ENCODE data around the gene CLCN5.
"Not testable (repeated sequence)": the region's sequence is repeated elsewhere in the genome, so short reads cannot be mapped to it uniquely, and the experiment has no call there.

Gene CLCN5

GRCh38 chrX:49995107-49995731 lies 72.8 kb downstream of the CLCN5 start:
- FAIRE-seq (no peak), DNase-seq (ENCODE audit: insufficient read length, low spot score) (peak; percentile 3)
- no peak for TF ChIP-seq POLR2A (IDR thresholded peaks at IDR 0.05; ENCODE audit: low read depth, low read length)

GRCh38 chrX:49995795-49996455 lies 73.5 kb downstream of the CLCN5 start:
- no peak for TF ChIP-seq POLR2A (IDR thresholded peaks at IDR 0.05; ENCODE audit: low read depth, low read length)
- DNase-seq (ENCODE audit: insufficient read length, low spot score), result no peak
- FAIRE-seq, result no peak

- TF ChIP-seq POLR2A (IDR thresholded peaks at IDR 0.05; ENCODE audit: low read depth, low read length), result no peak
- no peak for DNase-seq (ENCODE audit: insufficient read length, low spot score)
Observed at GRCh38 chrX:49996474-49996873, 74.1 kb downstream of the CLCN5 start.

GRCh38 chrX:49999087-49999486 lies 76.7 kb downstream of the CLCN5 start:
- no peak for DNase-seq (ENCODE audit: insufficient read length, low spot score)
- FAIRE-seq, result no peak
- no peak for TF ChIP-seq POLR2A (IDR thresholded peaks at IDR 0.05; ENCODE audit: low read depth, low read length)

More at GRCh38 chrX:49996474-49996873, 74.1 kb downstream of the CLCN5 start:
- no peak for FAIRE-seq

GRCh38 chrX:50000937-50001542 lies 78.6 kb downstream of the CLCN5 start:
- FAIRE-seq (no peak), DNase-seq (ENCODE audit: insufficient read length, low spot score) (no peak)
- TF ChIP-seq POLR2A (IDR thresholded peaks at IDR 0.05; ENCODE audit: low read depth, low read length), result no peak

GRCh38 chrX:50002067-50002714 lies 79.8 kb downstream of the CLCN5 start:
- no peak for TF ChIP-seq POLR2A (IDR thresholded peaks at IDR 0.05; ENCODE audit: low read depth, low read length)
- FAIRE-seq, result no peak
- DNase-seq (ENCODE audit: insufficient read length, low spot score), result no peak

GRCh38 chrX:50003467-50003866 lies 81.1 kb downstream of the CLCN5 start:
- no peak for FAIRE-seq
- DNase-seq (ENCODE audit: insufficient read length, low spot score), result no peak
- no peak for TF ChIP-seq POLR2A (IDR thresholded peaks at IDR 0.05; ENCODE audit: low read depth, low read length)

GRCh38 chrX:50003927-50004326 lies 81.5 kb downstream of the CLCN5 start:
- no peak for DNase-seq (ENCODE audit: insufficient read length, low spot score)
- FAIRE-seq, result no peak
- TF ChIP-seq POLR2A (IDR thresholded peaks at IDR 0.05; ENCODE audit: low read depth, low read length), result no peak

GRCh38 chrX:50025591-50025990 lies 103.2 kb downstream of the CLCN5 start:
- DNase-seq (ENCODE audit: insufficient read length, low spot score); FAIRE-seq: not testable (repeated sequence)

GRCh38 chrX:50035126-50035525 lies 112.7 kb downstream of the CLCN5 start:
- DNase-seq (ENCODE audit: insufficient read length, low spot score), result no peak
- no peak for FAIRE-seq
- TF ChIP-seq POLR2A (IDR thresholded peaks at IDR 0.05; ENCODE audit: low read depth, low read length), result no peak

GRCh38 chrX:50036426-50036825 lies 114.0 kb downstream of the CLCN5 start:
- FAIRE-seq, result no peak
- no peak for TF ChIP-seq POLR2A (IDR thresholded peaks at IDR 0.05; ENCODE audit: low read depth, low read length)

GRCh38 chrX:50045823-50046222 lies 123.4 kb downstream of the CLCN5 start:
- no peak for TF ChIP-seq POLR2A (IDR thresholded peaks at IDR 0.05; ENCODE audit: low read depth, low read length)
- FAIRE-seq, result no peak
- DNase-seq (ENCODE audit: insufficient read length, low spot score), result no peak

More at GRCh38 chrX:50036426-50036825, 114.0 kb downstream of the CLCN5 start:
- DNase-seq (ENCODE audit: insufficient read length, low spot score), result no peak

GRCh38 chrX:50049228-50049627 lies 126.8 kb downstream of the CLCN5 start:
- no peak for FAIRE-seq
- no peak for TF ChIP-seq POLR2A (IDR thresholded peaks at IDR 0.05; ENCODE audit: low read depth, low read length)
- no peak for DNase-seq (ENCODE audit: insufficient read length, low spot score)

- DNase-seq (ENCODE audit: insufficient read length, low spot score), result no peak
- no peak for TF ChIP-seq POLR2A (IDR thresholded peaks at IDR 0.05; ENCODE audit: low read depth, low read length)
- FAIRE-seq, result no peak
Observed at GRCh38 chrX:50054147-50054546, 131.8 kb downstream of the CLCN5 start.

Measured in H54 (cell line).